ENCODE results near the gene TNFRSF19.

GRCh38 chr13:23578411-23579071 is 8.3 kb downstream of the TNFRSF19 start:
- TF ChIP-seq CTCF (IDR thresholded peaks at IDR 0.05): peak; percentile 54 to 85 (median 68)
- no peak for TF ChIP-seq POLR2A (IDR thresholded peaks at IDR 0.05)

All from heart left ventricle (tissue), 13 donors.